ENCODE results near the gene GTF2F2.

- TF ChIP-seq EZH2phosphoT487 (IDR thresholded peaks at IDR 0.05; ENCODE audit: unreplicated experiment): no peak
- TF ChIP-seq EZH2 (IDR thresholded peaks at IDR 0.05; ENCODE audit: low read depth, unreplicated experiment): no peak
- no peak for TF ChIP-seq CTCF (conservative IDR thresholded peaks at IDR 0.05; ENCODE audit: low read depth in 2 of 2)
- TF ChIP-seq POLR2AphosphoS5 (IDR thresholded peaks at IDR 0.05; ENCODE audit: low read depth): no peak
- no peak for TF ChIP-seq JUNB (IDR thresholded peaks at IDR 0.05; ENCODE audit: unreplicated experiment)
- TF ChIP-seq REST (IDR thresholded peaks at IDR 0.05; ENCODE audit: unreplicated experiment): no peak
- TF ChIP-seq NANOG (IDR thresholded peaks at IDR 0.05; ENCODE audit: borderline replicate concordance): no peak
- TF ChIP-seq ZNF462 (CRISPR knock-in tag; IDR thresholded peaks at IDR 0.05): no peak
- TF ChIP-seq STAT1 (IDR thresholded peaks at IDR 0.05; ENCODE audit: unreplicated experiment): no peak
- TF ChIP-seq CREB1 (CRISPR knock-in tag; IDR thresholded peaks at IDR 0.05; ENCODE audit: low read depth): no peak
- TF ChIP-seq ZNF331 (CRISPR knock-in tag; IDR thresholded peaks at IDR 0.05; ENCODE audit: low read depth): no peak
- no peak for TF ChIP-seq ETS1 (IDR thresholded peaks at IDR 0.05)
- TF ChIP-seq ZNF114 (CRISPR knock-in tag; IDR thresholded peaks at IDR 0.05): no peak
Observed at GRCh38 chr13:45222516-45222915, 102.2 kb downstream of the GTF2F2 start.

Data from GM23338 (cell line).